Body of pancreas (tissue), 4 donors: ENCODE results near the gene PKP1. TPM values are rescaled to one million over a fixed set of nuclear protein-coding genes. Genes with fewer than 3 reads are reported as not detected.

Source experiments
- ATAC-seq: fragments of 150-250 bp; one replicate; pipeline ENCODE4 v1.9.1; 2016
- DNase-seq, 4 donors: peaks; one replicate each; pipeline ENCODE4 v3.0.0-alpha.2; 2019
- H3K27ac ChIP-seq, 4 donors: fragments of 200-600 bp; sonication (generic); 1 replicate in 3 of 4; 2 replicates in 1 of 4; pipeline versions ENCODE4 v1.5.1 to v1.6.1; 2016 to 2019; ENCODE audit warnings: mild to moderate bottlenecking in 1 of 4, mixed read lengths in 1 of 4, moderate library complexity in 1 of 4
- H3K27me3 ChIP-seq, 2 donors: fragments of 200-600 bp; sonication (generic); one replicate each; pipeline ENCODE4 v1.6.0; 2016; ENCODE audit warnings: mild to moderate bottlenecking in 1 of 2
- H3K36me3 ChIP-seq, 2 donors: fragments of 200-600 bp; sonication (generic); replicated peaks in 1 of 2; 2 replicates each; pipeline ENCODE4 v1.5.1; 2016; ENCODE audit warnings: low read depth in 2 of 2; ENCODE audit not compliant: insufficient read depth in 1 of 2
- H3K4me1 ChIP-seq: fragments of 200-600 bp; sonication (generic); one replicate; pipeline ENCODE4 v1.6.0; 2016
- H3K4me3 ChIP-seq, 2 donors: fragments of 200-600 bp; sonication (generic); 1 replicate in 1 of 2; 2 replicates in 1 of 2; pipeline ENCODE4 v1.5.1; 2016 to 2019
- H3K9me3 ChIP-seq, 3 donors: fragments of 200-600 bp; sonication (generic); 1 replicate in 2 of 3; 2 replicates in 1 of 3; pipeline ENCODE4 v1.5.1; 2016
- CTCF ChIP-seq, 7 experiments: fragments of 450-650 bp in 4 of 7; fragments of 200-600 bp in 3 of 7; sonication (generic) in 3 of 7; IDR thresholded peaks; one replicate each; pipeline ENCODE4 v1.5.1; 2016 to 2019; ENCODE audit warnings: antibody characterized with exemption in 7 of 7
- POLR2A ChIP-seq, 3 donors: fragments of 450-650 bp; IDR thresholded peaks; one replicate each; pipeline ENCODE4 v1.6.1; 2016; ENCODE audit warnings: antibody characterized with exemption in 3 of 3, mild to moderate bottlenecking in 2 of 3
- WGBS, 2 donors: methylation state at CpG; one replicate each; pipeline ENCODE4 v1.1.5; 2017; 5-methylcytosine and 5-hydroxymethylcytosine counted together
- intact Hi-C: fragments of 100-400 bp; cut with DNase I; formaldehyde crosslinking; loops from one replicate; pipeline ENCODE4 v1.15.1; 2023
- total RNA-seq, 2 donors: library from RNA; depleted of rRNA; stranded (reverse); fragments of >200 nt; gene quantifications; one replicate each; pipeline ENCODE4 v1.1.0, GENCODE V29; 2016

Gene PKP1
- total RNA-seq, 2 donors from 2014 or later = 0.33 TPM; not detected in 1

- ATAC-seq (no peak), DNase-seq (peak in 2 of 4 donors; percentile 27 to 33)
- Histone ChIP-seq H3K9me3 (no peaks in the 10 kb centered on the region), H3K27me3 (peaks cover 0 to 16% of the 10 kb centered on the region in 2 donors), H3K4me3 (no peak overlapping the region), H3K36me3 (no peaks in the 10 kb centered on the region), H3K27ac (no peak overlapping the region), H3K4me1 (peaks cover 12% of the 10 kb centered on the region)
- TF ChIP-seq POLR2A (IDR thresholded peaks at IDR 0.05) = no peak
- TF ChIP-seq CTCF (IDR thresholded peaks at IDR 0.05) = no peak
- intact Hi-C loops = no loop called here
- 66 to 67% methylated on average over 3 of the region's 3 CpGs for WGBS, 2 donors
These were observed 1.7 kb upstream of the PKP1 start for GRCh38 chr1:201281573-201281972.

- Histone ChIP-seq H3K4me3 (no peak overlapping the region), H3K36me3 (no peaks in the 10 kb centered on the region), H3K27ac (no peak overlapping the region), H3K27me3 (peaks cover 0 to 16% of the 10 kb centered on the region in 2 donors), H3K9me3 (no peaks in the 10 kb centered on the region), H3K4me1 (peaks cover 12% of the 10 kb centered on the region)
- WGBS, 2 donors = 60 to 64% methylated on average over 6 of the region's 6 CpGs
- no peak for TF ChIP-seq CTCF (IDR thresholded peaks at IDR 0.05)
- no peak for TF ChIP-seq POLR2A (IDR thresholded peaks at IDR 0.05)
- intact Hi-C loops = no loop called here
- no peak for DNase-seq
- no peak for ATAC-seq
These were observed 1.1 kb upstream of the PKP1 start for GRCh38 chr1:201282216-201282615.

DNA sequence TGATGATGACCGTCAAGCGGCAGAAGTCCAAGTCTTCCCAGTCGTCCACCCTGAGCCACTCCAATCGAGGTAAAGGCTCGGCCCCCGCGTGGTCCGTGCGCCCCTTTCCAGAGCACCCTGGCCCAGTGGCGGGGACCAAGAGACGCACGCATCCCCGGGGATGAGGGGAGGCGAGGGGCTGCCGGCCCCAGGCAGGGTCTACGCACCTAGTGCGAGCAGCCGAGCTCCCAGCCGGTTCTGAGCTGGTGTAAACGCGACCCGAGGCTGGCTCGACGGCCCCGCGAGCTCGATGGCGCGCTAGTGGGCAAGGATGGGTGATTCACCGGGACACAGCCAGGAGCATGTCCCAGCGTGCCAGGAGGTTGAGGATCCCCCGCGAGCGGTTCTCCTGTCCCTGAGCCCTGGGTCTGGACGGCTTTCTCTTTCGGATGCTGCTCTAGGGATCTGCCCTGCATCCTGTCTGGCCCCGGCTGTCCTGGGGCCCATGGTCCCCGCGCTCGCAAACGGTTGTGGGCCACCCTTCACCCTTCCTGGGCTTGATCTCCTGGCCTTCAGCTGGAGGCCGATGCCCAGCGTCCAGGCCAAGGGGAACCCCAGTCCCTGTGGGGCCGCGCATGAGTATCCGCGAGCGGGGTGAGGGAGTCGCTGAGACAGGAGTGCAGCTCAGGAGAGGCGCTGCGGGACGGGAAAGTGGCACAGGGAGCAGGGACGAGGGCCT lies 689 bp downstream of the PKP1 start:
- no peak for TF ChIP-seq CTCF (IDR thresholded peaks at IDR 0.05)
- TF ChIP-seq POLR2A (IDR thresholded peaks at IDR 0.05) = no peak
- H3K36me3 ChIP-seq = no peaks in the 10 kb centered on the region
- DNase-seq = no peak
- intact Hi-C loops = no loop called here
- peaks cover 0 to 16% of the 10 kb centered on the region in 2 donors for H3K27me3 ChIP-seq
- H3K27ac ChIP-seq = no peak overlapping the region
- no peak overlapping the region for H3K4me3 ChIP-seq
- no peaks in the 10 kb centered on the region for H3K9me3 ChIP-seq
- peaks cover 12% of the 10 kb centered on the region for H3K4me1 ChIP-seq
- WGBS, 2 donors = 35 to 62% methylated on average over 15 to 53 of the region's 53 CpGs
- ATAC-seq = no peak

DNA sequence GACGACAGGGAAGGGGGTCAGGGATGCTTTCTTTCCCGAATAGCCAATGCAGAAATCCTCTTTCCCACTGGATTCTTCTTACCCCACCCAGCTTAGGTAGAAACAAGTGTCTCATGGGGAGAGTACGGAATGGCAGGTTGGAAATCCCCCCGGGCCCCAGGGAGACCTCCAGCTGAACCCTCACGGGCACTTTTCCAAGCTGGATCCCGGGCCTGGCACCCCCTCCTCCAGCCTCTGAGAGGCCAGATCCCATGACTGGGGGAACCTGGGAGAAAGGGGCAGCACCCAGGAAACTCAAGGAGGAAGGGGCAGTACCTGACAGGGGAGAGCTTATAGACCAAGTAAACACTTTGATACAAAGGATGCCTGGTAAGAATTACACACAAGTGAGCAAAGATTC lies 1.3 kb downstream of the PKP1 start:
- H3K4me3 ChIP-seq = no peak overlapping the region
- H3K9me3 ChIP-seq = no peaks in the 10 kb centered on the region
- H3K27me3 ChIP-seq = peaks cover 0 to 16% of the 10 kb centered on the region in 2 donors
- ATAC-seq (no peak), DNase-seq (no peak)
- 64 to 78% methylated on average over 6 of the region's 6 CpGs for WGBS, 2 donors
- intact Hi-C loops = no loop called here
- no peaks in the 10 kb centered on the region for H3K36me3 ChIP-seq
- TF ChIP-seq CTCF (IDR thresholded peaks at IDR 0.05) = no peak
- no peak for TF ChIP-seq POLR2A (IDR thresholded peaks at IDR 0.05)
- peaks cover 12% of the 10 kb centered on the region for H3K4me1 ChIP-seq
- H3K27ac ChIP-seq = no peak overlapping the region

GRCh38 chr1:201285846-201286245 lies 2.5 kb downstream of the PKP1 start:
- no peak for DNase-seq
- no peak overlapping the region for H3K4me3 ChIP-seq
- no peaks in the 10 kb centered on the region for H3K9me3 ChIP-seq
- ATAC-seq = no peak
- H3K27me3 ChIP-seq = peaks cover 0 to 14% of the 10 kb centered on the region in 2 donors
- WGBS, 2 donors = 71 to 72% methylated on average over 7 of the region's 7 CpGs
- no peak overlapping the region for H3K27ac ChIP-seq
- H3K4me1 ChIP-seq = peaks cover 12% of the 10 kb centered on the region
- H3K36me3 ChIP-seq = no peaks in the 10 kb centered on the region
- intact Hi-C loops = no loop called here
- TF ChIP-seq CTCF (IDR thresholded peaks at IDR 0.05) (no peak), POLR2A (IDR thresholded peaks at IDR 0.05) (no peak)
